ENCODE data around the gene MED13.
"Not testable (repeated sequence)": the region's sequence is repeated elsewhere in the genome, so short reads cannot be mapped to it uniquely, and the experiment has no call there.

Gene MED13

GRCh38 chr17:62049299-62049698 is 15.8 kb downstream of the MED13 start:
- DNase-seq, result no peak

DNA sequence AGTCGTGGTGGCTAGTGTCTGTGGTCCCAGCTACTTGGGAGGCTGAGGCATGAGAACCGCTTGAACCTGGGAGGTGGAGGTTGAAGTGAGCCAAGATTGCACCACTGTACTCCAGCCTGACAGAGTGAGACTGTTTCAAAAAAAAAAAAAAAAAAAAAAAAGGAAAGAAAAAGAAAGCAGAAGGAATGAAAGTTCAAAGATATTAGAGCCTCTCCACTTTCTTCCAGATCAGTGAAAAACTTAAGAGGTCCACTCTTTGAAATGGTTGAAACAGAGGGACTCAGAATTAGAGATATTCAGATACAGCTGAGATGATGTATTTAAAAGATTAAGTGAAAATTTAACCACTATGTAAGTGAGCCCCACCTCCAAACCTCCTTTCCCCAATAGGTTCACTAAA is 16.8 kb downstream of the MED13 start:
- no peak for DNase-seq

GRCh38 chr17:62045517-62045916 is 19.6 kb downstream of the MED13 start:
- DNase-seq, result no peak

- no peak for DNase-seq
Measured at GRCh38 chr17:62045109-62045508, 20.0 kb downstream of the MED13 start.

DNA sequence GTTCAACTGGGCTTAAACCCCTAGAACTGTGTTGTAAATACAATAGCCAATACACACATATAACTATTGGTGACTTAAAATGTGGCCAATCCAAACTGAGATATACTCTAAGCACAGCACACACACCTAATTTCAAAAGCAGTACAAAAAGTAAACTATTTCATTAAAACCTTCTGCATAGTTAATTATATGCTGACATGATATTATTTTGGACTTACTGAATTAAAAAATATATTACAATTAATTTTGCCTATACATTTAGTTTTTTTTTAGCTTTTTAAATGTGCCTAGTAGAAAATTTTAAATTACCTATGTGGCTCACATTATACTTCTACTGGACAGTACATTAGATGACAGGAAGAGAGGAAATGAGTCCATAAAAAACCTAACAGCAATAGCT is 21.5 kb downstream of the MED13 start:
- DNase-seq, result no peak

DNA sequence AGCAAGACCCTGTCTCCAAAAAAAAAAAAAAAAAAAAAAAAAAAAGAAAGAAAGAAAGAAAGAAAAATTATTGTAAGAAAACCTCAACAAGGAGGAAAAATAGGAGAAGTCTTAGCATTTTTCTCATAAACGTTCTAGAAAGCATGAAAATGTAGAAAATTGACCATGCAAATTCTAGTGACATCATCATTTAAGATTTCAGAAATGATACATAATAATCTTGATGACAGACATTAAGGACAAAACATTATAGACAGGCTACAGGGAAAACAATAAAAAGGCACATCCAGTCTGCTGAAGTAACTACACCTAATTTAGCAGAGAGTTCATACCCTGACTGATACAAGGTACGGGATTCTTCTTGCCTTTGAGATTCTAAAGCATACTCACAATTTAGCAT is 21.9 kb downstream of the MED13 start:
- no peak for DNase-seq

DNA sequence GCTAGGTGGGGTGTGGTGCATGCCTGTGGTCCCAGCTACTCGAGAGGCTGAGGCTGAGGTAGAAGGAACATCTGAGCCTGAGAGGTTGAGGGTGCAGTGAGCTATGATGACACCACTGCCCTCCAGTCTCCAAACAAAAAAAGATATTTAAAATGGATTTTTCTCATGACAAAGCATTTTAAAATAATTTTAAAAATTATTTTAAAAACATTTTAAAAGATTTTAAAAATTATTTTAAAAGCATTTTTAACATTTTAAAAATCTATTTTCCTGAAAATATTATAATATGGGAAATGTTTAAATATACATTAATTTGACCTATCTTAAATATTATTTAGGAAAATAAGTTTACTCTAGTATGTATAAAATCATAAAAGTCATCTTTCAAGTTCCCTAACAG is 26.8 kb downstream of the MED13 start:
- DNase-seq, result no peak

DNA sequence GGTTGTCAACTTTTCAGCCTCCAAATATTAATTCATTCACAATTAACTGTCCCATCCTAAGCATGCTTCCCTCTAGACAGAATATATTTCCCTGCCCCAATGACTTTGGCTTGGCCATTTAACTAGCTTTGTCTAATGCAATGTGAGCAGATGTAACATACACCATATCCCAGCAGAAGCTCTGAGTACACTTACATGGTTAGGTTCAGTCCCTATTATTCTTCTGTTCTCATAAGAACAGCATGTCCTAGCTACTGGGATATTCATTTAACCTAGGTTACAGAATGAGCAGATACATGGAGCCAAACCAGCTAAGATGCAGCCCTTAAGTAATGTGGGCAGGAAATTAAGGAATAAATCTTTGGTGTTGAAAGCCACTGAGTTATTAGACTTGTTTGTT is 31.8 kb downstream of the MED13 start:
- no peak for DNase-seq

DNA sequence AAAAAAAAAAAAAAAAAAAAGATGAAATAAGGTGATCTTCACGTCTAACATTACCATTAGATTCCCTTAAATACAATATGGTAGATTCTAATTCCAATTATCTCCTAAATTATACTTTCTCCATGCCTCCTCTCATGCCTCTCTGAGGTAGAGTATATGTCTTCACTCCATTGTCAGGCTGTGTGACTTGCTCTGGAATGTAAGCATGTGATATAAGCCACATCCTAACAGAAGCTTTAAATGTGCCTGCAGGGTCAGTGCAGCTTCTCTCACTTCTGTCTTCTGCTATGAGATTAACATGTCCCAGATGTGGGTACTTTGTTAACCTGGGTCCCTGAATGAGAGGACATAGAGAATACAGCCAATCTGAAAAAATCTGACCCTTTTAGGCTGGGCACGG is 32.6 kb downstream of the MED13 start:
- no peak for DNase-seq

DNA sequence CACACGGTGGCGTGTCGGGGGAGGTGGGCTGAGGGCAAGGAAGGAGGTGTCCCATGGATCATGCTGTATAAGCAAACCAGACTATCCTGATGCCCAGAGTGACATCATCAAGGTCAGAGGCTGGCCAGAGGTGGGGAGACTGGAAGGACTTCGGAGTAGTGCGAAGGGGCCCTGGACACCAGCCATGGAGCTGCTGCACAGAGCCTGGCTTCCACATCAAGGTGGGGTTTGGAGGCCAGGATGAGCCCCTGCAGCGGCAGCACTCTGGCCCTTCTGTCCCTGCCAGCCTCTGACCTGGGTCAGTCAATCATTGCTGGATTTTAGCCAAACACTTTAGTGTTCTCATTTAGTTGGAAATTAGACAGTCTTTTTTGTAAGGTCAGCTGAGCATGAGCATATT is 34.8 kb downstream of the MED13 start:
- no peak for DNase-seq

- DNase-seq, result peak; percentile 6
Measured at GRCh38 chr17:62024866-62025265, 40.2 kb downstream of the MED13 start.

DNA sequence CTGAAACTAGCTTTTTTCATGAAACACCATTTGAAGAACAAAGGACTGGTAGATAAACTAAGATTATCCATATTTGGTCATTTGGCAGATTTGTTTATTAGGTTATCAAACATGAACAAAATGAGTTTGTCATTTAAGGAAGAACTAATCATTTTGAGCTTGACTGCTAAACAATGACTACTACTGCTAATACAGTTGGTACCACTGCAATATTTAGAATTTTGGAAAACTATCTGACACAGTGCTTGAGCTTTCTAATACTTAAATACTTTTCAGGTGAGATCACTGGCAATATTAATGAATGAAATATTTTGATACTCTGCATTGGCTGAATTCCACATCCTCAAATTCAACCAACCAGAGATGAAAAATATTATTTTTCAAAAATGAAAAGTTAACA is 47.2 kb downstream of the MED13 start:
- peak; percentile 11 for DNase-seq

- DNase-seq, result peak; percentile 10
Measured at GRCh38 chr17:62017496-62017895, 47.6 kb downstream of the MED13 start.

GRCh38 chr17:62014526-62014925 is 50.6 kb downstream of the MED13 start:
- DNase-seq, result no peak

DNA sequence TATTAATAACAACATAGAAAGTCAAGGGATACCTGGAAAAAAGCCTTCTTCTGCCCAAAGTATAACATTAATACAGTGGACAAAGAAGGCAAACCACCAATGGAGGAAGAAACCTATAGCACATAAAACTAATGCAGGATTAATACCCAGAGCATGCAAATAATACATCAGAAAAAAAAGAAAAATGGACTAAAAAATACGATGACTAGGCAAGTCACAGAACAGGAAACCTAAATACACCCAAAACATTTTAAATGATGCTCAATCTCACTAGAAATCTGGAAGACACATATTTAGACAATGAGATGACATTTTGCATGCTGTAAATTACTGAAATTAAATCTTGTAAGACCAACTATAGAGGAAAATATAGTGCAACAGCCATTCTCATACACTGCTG is 55.9 kb downstream of the MED13 start:
- DNase-seq, result no peak

GRCh38 chr17:62008294-62008693 is 56.8 kb downstream of the MED13 start:
- DNase-seq, result no peak

DNA sequence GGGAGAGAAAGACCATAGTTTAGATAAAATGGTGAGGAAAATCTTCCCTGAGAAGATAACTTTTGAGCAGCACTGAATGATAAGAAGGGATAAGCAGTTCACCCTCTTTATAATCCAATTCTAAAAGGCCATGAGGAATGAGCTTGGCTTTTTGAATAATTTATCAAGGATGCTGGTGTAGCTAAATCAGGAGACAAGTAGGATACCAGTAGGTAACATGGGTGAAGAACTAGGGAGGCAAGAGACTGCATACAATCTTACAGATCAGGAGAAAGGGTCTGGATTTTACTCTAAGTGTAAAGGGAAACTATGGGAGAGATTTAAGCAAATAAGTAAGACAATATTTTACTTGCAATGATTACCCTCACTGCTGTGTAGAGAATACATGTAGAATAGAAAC is 60.7 kb downstream of the MED13 start:
- DNase-seq, result no peak

- not testable (repeated sequence) for DNase-seq
Measured at GRCh38 chr17:62003141-62003540, 61.9 kb downstream of the MED13 start.

DNA sequence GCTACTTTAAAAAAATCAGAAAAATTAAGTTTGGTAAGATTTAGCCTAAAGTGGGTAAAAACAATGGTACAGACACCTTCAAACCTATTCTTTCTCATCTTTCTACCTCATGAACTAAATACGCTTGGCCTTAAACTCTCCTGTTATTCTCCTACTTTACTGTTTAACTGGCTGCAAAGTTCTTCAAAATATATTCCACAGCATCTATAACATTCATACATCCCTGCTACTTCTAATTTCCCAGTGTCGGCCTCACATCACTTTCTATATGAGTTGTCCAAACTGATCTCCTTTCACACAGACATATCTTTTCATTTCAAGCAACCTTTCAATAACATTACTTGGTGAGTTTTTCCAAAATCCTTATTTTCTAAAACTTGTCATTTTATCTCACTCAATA is 64.0 kb downstream of the MED13 start:
- no peak for DNase-seq

DNA sequence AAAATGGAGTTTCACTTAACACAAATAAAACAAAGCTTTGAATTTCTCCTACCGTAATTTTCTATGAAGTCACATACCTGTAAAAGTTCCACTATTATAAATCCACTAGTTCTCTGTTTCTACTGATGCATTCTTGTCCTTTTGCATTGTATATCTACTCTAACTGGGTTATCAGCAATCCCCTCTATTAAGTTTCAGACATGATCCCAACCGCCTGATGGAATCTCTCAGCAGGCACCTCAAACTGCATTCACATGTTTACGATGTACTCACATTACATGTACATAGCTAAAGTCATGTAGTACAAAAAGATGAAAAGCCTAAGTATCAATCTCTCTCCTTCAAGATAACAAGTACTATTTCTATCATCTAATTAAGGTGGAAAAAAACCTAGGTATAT is 64.9 kb downstream of the MED13 start:
- DNase-seq, result no peak

DNA sequence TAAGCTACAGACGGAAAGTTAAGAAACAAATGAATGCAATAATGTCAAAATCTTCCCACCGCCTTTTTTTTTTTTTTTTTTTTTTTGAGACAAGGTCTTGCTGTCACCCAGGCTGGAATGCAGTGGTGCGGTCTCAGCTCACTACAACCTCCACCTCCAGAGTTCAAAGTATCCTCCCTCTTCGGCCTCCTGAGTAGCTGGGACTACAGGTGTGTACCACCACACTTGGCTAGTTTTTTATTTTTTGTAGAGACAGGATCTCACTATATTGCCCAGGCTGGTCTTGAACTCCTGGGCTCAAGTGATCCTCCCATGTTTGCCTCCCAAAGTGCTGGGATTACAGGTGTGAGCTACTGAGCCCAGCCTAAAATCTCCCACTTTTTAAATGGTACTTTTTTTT is 66.5 kb downstream of the MED13 start:
- DNase-seq, result not testable (repeated sequence)

DNA sequence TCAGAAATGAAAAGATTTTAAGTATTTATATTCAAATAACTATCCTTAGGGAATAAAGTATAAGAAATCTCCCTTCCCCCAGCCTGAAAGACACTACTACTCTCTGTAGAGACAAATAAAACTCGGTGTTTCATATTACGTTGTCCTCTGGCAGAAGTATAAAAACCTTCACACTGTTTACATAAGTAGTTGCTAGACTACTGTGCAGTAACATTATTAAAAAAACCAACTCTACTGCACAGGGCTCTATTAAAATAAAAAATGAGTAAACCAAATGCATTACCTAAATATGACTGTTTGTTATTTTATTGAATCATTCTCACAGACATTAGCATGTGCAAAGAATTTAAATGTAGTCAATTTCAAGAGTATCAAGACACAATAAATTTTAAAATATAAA is 67.4 kb downstream of the MED13 start:
- peak; percentile 50 for DNase-seq

DNA sequence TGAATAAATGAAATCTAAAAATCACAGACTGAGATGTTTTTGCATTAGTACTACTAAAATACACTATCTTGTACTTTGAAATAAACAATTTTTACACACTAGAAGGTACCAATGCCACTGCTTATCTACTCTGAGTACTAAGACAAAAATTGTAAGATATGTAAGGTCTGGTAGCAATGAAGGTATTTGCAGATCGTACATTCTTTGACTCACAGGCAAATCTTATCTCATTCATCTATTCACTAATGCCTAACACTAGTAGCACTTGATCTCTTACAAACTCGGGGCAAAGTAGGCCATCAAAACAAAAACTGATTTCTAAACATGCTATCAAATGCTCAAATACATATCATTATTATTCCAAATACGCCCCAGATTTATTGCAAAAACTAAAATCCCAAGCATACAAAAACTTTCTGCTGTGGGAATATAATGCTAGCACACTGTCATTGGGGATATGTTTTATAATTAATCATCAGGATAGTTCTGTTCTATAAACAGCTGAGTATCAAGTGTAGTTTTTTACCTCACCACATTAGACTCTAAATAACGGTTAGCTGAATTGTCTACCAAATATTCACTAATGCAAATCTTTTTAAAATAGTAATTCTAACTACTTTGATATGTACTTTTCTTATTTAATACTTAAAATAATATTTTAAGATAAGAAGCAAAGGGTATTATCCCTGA is 68.0 kb downstream of the MED13 start:
- DNase-seq, result no peak

- no peak for DNase-seq
Measured at GRCh38 chr17:61989509-61989908, 75.6 kb downstream of the MED13 start.

- DNase-seq, result no peak
Measured at GRCh38 chr17:61986898-61987297, 78.2 kb downstream of the MED13 start.

- no peak for DNase-seq
Measured at GRCh38 chr17:61984821-61985220, 80.3 kb downstream of the MED13 start.
